HG03558 (cell line): ENCODE measurements around the gene VEGFA.

Source experiments
- ATAC-seq: cut with Tn5 transposase; IDR thresholded peaks from one replicate; pipeline ENCODE4 v1.9.1; 2021; ENCODE audit warnings: moderate number of reproducible peaks; ENCODE audit not compliant: unreplicated experiment; ENCODE audit errors: extremely low read depth

VEGFA gene

DNA sequence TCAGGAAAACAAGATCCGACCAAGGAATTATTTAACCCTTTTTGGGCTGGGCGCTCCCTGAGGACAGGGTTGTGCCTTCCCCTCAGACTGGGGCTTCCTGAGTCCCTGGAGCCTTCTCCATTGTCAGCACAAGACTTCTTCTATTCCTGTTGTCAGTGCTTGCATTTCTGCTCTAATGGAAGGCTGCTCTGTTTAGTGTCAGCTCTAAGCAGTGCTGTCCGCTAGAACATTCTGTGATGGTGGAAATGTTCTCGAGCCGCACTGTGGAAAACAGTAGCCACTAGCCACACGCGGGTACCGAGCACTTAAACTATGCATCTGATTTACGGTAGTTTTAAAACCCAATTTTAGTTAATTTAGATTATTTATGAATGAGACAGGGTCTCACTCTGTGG, 64.0 kb downstream of the VEGFA start:
- no peak for ATAC-seq

DNA sequence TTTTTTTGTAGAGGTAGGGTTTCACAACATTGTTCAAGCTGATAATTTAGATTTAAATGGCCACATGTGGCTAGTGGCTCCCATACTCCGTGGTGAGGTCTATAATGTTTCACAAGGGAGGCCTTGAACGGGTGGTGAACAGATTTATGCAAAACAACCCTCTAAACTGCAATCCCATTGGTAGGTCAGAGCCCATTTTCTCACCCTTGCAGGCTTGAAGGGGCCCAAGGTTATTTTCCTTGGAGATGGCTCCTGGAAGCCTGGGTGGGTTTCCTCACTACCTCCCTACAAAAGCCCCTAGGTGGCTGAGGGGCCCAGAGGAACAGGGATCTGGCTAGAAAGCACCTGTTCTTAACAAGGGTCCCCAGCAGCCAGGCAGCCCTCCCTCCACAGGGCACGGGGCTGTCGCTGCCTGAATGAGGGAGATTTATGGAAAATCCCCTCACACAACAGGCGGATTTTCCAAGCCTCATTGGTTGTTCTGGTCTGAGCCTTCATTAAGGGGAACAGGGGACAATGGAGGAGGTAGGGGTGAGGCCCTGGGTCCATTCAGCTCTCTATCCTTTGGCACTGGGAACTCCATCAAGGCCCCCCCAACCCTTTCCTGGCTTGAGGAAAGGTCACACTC, 64.6 kb downstream of the VEGFA start:
- no peak for ATAC-seq

DNA sequence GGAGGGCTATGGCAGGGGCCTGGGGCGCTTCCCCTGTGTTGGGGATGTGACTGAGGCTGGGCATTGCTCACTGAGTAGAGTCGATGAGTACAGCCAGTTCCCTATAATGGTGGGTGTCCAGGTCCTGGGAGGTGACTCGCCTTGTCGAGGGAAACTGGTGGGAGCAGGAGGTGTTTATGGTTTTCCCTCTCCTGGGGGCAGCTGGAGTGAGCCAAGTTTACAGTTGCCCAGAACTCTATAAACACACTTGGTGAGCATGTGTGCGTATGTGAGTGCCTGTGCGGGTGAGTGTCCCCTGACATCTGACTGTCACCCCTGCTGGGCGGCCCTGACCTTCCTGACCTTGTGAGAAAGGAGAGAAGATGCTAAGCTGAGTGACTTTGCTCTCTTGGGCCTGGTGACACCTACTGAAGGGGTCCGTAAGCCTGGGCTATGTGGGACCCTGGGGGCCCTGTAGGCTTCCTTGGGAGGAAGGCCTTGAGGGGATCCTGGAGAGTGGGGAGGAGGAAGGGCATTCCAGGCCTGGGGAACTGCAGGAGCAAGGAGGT, 65.9 kb downstream of the VEGFA start:
- ATAC-seq = no peak
